GM23248 (cell line): ENCODE measurements around the gene CFAP100.

Experiments used
- EZH2 ChIP-seq: fragments of 200-600 bp; sonication (generic); IDR thresholded peaks from 2 replicates; pipeline ENCODE4 v1.6.1; 2018; ENCODE audit warnings: antibody characterized with exemption, mild to moderate bottlenecking; ENCODE audit not compliant: insufficient read depth, poor library complexity, severe bottlenecking
- EZH2phosphoT487 ChIP-seq: fragments of 200-600 bp; sonication (generic); IDR thresholded peaks from 2 replicates; pipeline ENCODE4 v1.6.1; 2018; ENCODE audit warnings: antibody characterized with exemption, moderate library complexity, mild to moderate bottlenecking, low read depth; ENCODE audit not compliant: insufficient read depth

- TF ChIP-seq EZH2 (no peak), EZH2phosphoT487 (no peak)
These were observed 27.3 kb upstream of the CFAP100 start for GRCh38 chr3:126367316-126367805.
